22Rv1 (cell line): ENCODE results near the gene ANKHD1.

Experiments used
- H3K27ac ChIP-seq: fragments of 450-650 bp; 2 replicates; pipeline ENCODE4 v1.5.1; 2017
- ZFX ChIP-seq: fragments of 450-650 bp; IDR thresholded peaks from 2 replicates; pipeline ENCODE4 v1.6.1; 2017; ENCODE audit warnings: antibody characterized with exemption, borderline replicate concordance
- TF ChIP-seq, protein P1 (sequence below): fragments of 450-650 bp; IDR thresholded peaks from 2 replicates; pipeline ENCODE4 v1.5.1; 2017; ENCODE audit warnings: mild to moderate bottlenecking

The ANKHD1 gene

DNA sequence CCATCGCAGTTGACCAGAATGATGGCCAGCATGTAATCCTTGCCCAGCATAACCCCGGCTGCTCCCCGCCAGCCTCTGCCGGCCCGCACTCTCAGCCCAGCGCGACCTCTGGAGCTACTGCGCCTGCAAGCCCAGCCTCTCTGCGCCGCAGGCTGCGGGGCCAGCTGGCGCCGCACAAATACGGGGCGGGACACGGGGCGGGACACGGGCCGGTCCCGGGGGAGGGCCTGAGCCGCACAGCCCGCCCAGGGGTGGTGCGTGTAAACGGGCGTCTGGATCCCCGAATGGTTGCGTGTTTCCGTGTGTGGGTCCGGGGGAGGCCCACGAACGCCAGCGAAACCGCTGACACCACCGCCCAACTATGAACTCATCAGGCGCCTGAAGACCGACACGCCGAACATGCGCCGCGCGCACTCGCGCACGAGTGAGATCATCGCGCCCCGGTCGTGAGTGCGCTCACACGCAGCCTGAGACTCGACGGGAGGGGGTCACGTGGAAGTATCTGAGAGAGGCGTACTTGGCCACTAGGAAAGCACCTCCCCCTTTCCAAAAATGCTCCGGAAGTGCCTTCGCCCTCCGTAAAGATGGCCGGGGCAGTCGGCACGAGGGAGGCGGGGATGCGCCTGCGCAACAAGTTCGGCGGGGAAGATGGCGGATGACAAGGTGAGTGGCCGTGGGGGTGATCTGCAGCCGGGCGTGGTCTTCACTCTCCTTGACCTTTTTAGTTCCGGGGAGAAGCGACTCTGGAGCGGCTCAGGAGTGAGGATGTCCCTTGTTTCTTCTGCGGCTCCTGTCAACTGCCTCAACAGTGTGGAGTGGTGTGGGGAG lies 162.8 kb downstream of the ANKHD1 start, which contains the start of the genes APBB3 and SLC35A4:
APBB3 (minus strand) TSS at position 403 of the 828 bp plus-strand sequence; CDS start at position 50, 353 bp downstream.
SLC35A4 (plus strand) TSS at position 633 of the 828 bp plus-strand sequence. CDS start 2,342 bp downstream, outside the sequence.
- H3K27ac ChIP-seq, result peak within 1 kb of the TSS; percentile 89
- TF ChIP-seq, protein P1, sequence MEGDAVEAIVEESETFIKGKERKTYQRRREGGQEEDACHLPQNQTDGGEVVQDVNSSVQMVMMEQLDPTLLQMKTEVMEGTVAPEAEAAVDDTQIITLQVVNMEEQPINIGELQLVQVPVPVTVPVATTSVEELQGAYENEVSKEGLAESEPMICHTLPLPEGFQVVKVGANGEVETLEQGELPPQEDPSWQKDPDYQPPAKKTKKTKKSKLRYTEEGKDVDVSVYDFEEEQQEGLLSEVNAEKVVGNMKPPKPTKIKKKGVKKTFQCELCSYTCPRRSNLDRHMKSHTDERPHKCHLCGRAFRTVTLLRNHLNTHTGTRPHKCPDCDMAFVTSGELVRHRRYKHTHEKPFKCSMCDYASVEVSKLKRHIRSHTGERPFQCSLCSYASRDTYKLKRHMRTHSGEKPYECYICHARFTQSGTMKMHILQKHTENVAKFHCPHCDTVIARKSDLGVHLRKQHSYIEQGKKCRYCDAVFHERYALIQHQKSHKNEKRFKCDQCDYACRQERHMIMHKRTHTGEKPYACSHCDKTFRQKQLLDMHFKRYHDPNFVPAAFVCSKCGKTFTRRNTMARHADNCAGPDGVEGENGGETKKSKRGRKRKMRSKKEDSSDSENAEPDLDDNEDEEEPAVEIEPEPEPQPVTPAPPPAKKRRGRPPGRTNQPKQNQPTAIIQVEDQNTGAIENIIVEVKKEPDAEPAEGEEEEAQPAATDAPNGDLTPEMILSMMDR, result no peak
- no peak for TF ChIP-seq ZFX

DNA sequence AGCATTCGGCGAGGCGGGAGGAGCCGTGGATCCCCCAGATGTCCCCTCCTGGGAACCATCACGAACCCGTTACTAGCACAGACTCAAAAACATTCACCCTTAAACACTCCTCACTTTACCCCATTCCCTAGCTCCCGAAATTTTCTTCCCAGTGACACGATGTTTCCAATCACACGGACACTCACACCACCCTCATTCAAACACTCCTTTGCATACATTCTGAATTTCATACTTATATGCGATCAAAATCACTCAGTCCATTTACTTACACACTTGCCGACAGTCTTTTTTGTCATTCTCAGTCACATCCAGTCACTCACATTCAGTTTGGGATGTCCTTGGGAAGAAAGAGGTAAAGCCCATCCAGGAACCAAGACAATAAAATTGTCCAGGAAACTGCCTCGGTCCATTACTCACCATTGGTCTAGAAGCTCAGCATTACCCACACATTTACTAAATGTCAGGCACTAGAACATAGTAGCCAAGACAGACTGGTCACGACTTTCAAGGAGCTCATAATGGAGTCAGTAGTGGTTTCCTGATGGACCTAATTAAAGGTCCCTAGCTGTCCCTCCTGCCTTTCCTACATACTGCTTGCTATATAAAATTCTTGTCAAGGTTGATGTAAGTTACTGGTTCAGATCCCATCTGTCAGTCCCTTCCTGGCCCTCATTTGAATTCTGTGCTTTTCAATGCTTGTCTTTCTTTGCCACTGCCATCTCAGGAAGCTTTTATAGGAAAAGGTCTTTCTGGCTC lies 163.6 kb downstream of the ANKHD1 start:
- no peak for TF ChIP-seq ZFX
- TF ChIP-seq, protein P1, result no peak
- peak overlapping the region; percentile 89 for H3K27ac ChIP-seq

DNA sequence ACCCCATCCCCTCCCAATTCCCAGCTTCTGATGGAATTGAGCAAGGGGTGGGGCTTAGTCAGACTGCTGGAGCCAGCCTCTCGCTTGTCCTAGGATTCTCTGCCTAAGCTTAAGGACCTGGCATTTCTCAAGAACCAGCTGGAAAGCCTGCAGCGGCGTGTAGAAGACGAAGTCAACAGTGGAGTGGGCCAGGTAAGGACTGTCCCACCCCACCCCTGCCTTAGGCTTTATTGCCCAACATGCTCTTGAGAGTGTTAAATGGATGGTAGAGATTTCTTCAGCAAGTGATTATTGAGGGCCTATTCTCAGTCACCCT lies 164.1 kb downstream of the ANKHD1 start:
- TF ChIP-seq, protein P1, result no peak
- TF ChIP-seq ZFX, result no peak
- peak overlapping the region; percentile 89 for H3K27ac ChIP-seq

DNA sequence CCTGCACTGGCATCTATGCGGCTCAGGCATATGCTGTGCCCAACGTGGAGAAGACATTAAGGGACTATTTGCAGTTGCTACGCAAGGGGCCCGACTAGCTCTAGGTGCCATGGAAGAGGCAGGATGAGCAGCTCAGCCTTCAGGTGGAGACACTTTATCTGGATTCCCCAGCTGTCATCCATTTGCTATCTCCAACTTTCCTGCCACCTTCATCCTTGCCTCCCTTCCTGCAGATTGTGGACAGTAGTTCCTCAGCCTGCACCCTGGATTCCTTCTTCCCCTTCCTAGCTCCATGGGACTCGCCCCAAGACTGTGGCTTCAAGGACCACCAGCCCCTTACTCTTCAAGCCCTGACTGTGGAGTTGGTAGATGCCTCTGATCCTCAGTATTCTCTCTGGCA lies 165.0 kb downstream of the ANKHD1 start:
- no peak overlapping the region for H3K27ac ChIP-seq
- TF ChIP-seq ZFX, result no peak
- TF ChIP-seq, protein P1, result no peak

DNA sequence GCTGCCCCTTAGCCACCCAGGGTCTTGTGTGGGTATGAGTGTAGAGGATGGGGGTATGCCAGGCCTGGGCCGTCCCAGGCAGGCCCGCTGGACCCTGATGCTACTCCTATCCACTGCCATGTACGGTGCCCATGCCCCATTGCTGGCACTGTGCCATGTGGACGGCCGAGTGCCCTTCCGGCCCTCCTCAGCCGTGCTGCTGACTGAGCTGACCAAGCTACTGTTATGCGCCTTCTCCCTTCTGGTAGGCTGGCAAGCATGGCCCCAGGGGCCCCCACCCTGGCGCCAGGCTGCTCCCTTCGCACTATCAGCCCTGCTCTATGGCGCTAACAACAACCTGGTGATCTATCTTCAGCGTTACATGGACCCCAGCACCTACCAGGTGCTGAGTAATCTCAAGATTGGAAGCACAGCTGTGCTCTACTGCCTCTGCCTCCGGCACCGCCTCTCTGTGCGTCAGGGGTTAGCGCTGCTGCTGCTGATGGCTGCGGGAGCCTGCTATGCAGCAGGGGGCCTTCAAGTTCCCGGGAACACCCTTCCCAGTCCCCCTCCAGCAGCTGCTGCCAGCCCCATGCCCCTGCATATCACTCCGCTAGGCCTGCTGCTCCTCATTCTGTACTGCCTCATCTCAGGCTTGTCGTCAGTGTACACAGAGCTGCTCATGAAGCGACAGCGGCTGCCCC lies 165.6 kb downstream of the ANKHD1 start:
- TF ChIP-seq ZFX, result no peak
- TF ChIP-seq, protein P1, result no peak
- no peak overlapping the region for H3K27ac ChIP-seq

DNA sequence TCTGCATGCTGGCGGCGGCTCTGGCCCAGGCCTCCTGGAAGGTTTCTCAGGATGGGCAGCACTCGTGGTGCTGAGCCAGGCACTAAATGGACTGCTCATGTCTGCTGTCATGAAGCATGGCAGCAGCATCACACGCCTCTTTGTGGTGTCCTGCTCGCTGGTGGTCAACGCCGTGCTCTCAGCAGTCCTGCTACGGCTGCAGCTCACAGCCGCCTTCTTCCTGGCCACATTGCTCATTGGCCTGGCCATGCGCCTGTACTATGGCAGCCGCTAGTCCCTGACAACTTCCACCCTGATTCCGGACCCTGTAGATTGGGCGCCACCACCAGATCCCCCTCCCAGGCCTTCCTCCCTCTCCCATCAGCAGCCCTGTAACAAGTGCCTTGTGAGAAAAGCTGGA lies 166.2 kb downstream of the ANKHD1 start:
- TF ChIP-seq, protein P1, result no peak
- TF ChIP-seq ZFX, result no peak
- no peak overlapping the region for H3K27ac ChIP-seq
